HepG2 (cell line): ENCODE measurements around the gene PRPSAP1. TPM values are rescaled to one million over a fixed set of nuclear protein-coding genes. Genes with fewer than 3 reads are reported as not detected.

ENCODE experiments used
- ARID5B ChIP-seq: IDR thresholded peaks from 2 replicates; pipeline ENCODE4 v1.4.0; 2020; ENCODE audit warnings: mild to moderate bottlenecking, missing genetic modification reagents
- ATF2 ChIP-seq: sonication (generic); formaldehyde crosslinking; IDR thresholded peaks from 2 replicates; pipeline ENCODE4 v1.4.0; 2020; ENCODE audit warnings: missing genetic modification reagents
- EP300 ChIP-seq, 3 experiments: sonication (generic) in 1 of 3; formaldehyde crosslinking in 1 of 3; IDR thresholded peaks; 2 replicates each; pipeline versions ENCODE4 v1.5.1 to v1.6.1; 2011 to 2020; ENCODE audit warnings: low read depth in 2 of 3, low read length in 2 of 3, borderline replicate concordance in 1 of 3, improper control_type of control experiment in 1 of 3, mild to moderate bottlenecking in 1 of 3, missing genetic modification reagents in 1 of 3, moderate library complexity in 1 of 3
- FOSL2 ChIP-seq: sonication (generic); formaldehyde crosslinking; IDR thresholded peaks from 2 replicates; pipeline ENCODE4 v1.4.0; 2020; ENCODE audit warnings: missing genetic modification reagents
- GATAD2A ChIP-seq: IDR thresholded peaks from 2 replicates; pipeline ENCODE4 v1.6.1; 2016
- HOXA3 ChIP-seq: sonication (generic); formaldehyde crosslinking; IDR thresholded peaks from 2 replicates; pipeline ENCODE4 v1.5.0; 2020; ENCODE audit warnings: missing genetic modification reagents
- IRF1 ChIP-seq: sonication (generic); formaldehyde crosslinking; IDR thresholded peaks from 2 replicates; pipeline ENCODE4 v1.4.0; 2020; ENCODE audit warnings: low read depth, mild to moderate bottlenecking, missing genetic modification reagents
- KLF6 ChIP-seq: IDR thresholded peaks from 2 replicates; pipeline ENCODE4 v1.8.0; 2016; ENCODE audit warnings: missing biosample characterization, missing genetic modification reagents
- MYPOP ChIP-seq: sonication (generic); formaldehyde crosslinking; IDR thresholded peaks from 2 replicates; pipeline ENCODE4 v1.8.1; 2023; ENCODE audit warnings: mild to moderate bottlenecking, moderate library complexity, missing genetic modification reagents
- NCOA2 ChIP-seq: sonication (generic); formaldehyde crosslinking; IDR thresholded peaks from 2 replicates; pipeline ENCODE4 v1.8.0; 2022; ENCODE audit warnings: inconsistent platforms
- RXRA ChIP-seq: sonication (generic); formaldehyde crosslinking; IDR thresholded peaks from 2 replicates; pipeline ENCODE4 v1.5.1; 2020; ENCODE audit warnings: missing genetic modification reagents
- SOX5 ChIP-seq: IDR thresholded peaks from 2 replicates; pipeline ENCODE4 v1.6.1; 2016; ENCODE audit warnings: borderline replicate concordance
- ZFP41 ChIP-seq: sonication (generic); formaldehyde crosslinking; IDR thresholded peaks from 2 replicates; pipeline ENCODE4 v1.4.0; 2020; ENCODE audit warnings: mild to moderate bottlenecking, missing genetic modification reagents, borderline replicate concordance
- ZNF333 ChIP-seq: sonication (generic); formaldehyde crosslinking; IDR thresholded peaks from 2 replicates; pipeline ENCODE4 v1.4.0; 2020; ENCODE audit warnings: mild to moderate bottlenecking, missing genetic modification reagents, borderline replicate concordance
- ZSCAN20 ChIP-seq: sonication (generic); formaldehyde crosslinking; IDR thresholded peaks from 2 replicates; pipeline ENCODE4 v1.4.0; 2020; ENCODE audit warnings: missing genetic modification reagents, mild to moderate bottlenecking, borderline replicate concordance
- polyA plus RNA-seq, 8 experiments: library from polyadenylated mRNA; depleted of rRNA in 3 of 8; stranded (reverse) in 7 of 8; unstranded in 1 of 8; fragments of >200 nt; fragmentation: Illumina TruSeq in 4 of 8; extraction: Trizol in 4 of 8; gene quantifications; 2 replicates each; pipeline versions ENCODE4 v1.2.1 to v1.2.3, GENCODE V29; 2011 to 2016; ENCODE audit warnings: low read depth in 4 of 8, missing spikeins in 1 of 8, mixed read lengths in 1 of 8; ENCODE audit not compliant: insufficient read depth in 1 of 8
- total RNA-seq, 5 experiments: library from RNA; depleted of rRNA; stranded (reverse); fragments of >200 nt; fragmentation: Illumina TruSeq; extraction: Trizol; gene quantifications; 2 replicates each; pipeline ENCODE4 v1.2.3, GENCODE V29; 2016; ENCODE audit warnings: low read depth in 1 of 5
- TF ChIP-seq, protein P1 (sequence below): sonication (generic); formaldehyde crosslinking; IDR thresholded peaks from 2 replicates; pipeline ENCODE4 v1.5.1; 2020; ENCODE audit warnings: mild to moderate bottlenecking, moderate library complexity, missing genetic modification reagents
- TF ChIP-seq, protein P2 (sequence below): sonication (generic); formaldehyde crosslinking; IDR thresholded peaks from 2 replicates; pipeline ENCODE4 v1.5.0; 2020; ENCODE audit warnings: missing genetic modification reagents, mild to moderate bottlenecking, borderline replicate concordance

Gene PRPSAP1
- total and polyA plus RNA-seq, 2 of the 13 experiments (the other 11 are each of a cell fraction or from before 2014, with no cell fraction given): 91.1 to 314 TPM

- TF ChIP-seq, protein P1, sequence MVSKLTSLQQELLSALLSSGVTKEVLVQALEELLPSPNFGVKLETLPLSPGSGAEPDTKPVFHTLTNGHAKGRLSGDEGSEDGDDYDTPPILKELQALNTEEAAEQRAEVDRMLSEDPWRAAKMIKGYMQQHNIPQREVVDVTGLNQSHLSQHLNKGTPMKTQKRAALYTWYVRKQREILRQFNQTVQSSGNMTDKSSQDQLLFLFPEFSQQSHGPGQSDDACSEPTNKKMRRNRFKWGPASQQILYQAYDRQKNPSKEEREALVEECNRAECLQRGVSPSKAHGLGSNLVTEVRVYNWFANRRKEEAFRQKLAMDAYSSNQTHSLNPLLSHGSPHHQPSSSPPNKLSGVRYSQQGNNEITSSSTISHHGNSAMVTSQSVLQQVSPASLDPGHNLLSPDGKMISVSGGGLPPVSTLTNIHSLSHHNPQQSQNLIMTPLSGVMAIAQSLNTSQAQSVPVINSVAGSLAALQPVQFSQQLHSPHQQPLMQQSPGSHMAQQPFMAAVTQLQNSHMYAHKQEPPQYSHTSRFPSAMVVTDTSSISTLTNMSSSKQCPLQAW (CRISPR knock-in tag): 0 out of 2 replicates have a peak, but pooled peaks have one; percentile 65
- TF ChIP-seq EP300 (IDR thresholded peaks at IDR 0.05; ENCODE audit: low read depth in 2 of 2, low read length in 2 of 2): no peak
- no peak for TF ChIP-seq EP300 (CRISPR knock-in tag; IDR thresholded peaks at IDR 0.05; ENCODE audit: borderline replicate concordance)
- TF ChIP-seq IRF1 (CRISPR knock-in tag): no peak
- TF ChIP-seq SOX5 (CRISPR knock-in tag): 0 out of 2 replicates have a peak, but pooled peaks have one; percentile 23
- TF ChIP-seq NCOA2 (CRISPR knock-in tag): no peak; the same call in 1 of the 2 replicates
- peak; percentile 82 for TF ChIP-seq ZSCAN20 (CRISPR knock-in tag)
- TF ChIP-seq GATAD2A (CRISPR knock-in tag): peak; percentile 35; the same call in 1 of the 2 replicates
- TF ChIP-seq FOSL2 (CRISPR knock-in tag): peak; percentile 36; the same call in 1 of the 2 replicates
- no peak for TF ChIP-seq ZNF333 (CRISPR knock-in tag)
- TF ChIP-seq ATF2 (CRISPR knock-in tag): peak; percentile 46; the same call in 1 of the 2 replicates
- peak; percentile 25; the same call in 1 of the 2 replicates for TF ChIP-seq RXRA (CRISPR knock-in tag)
- peak; percentile 41; the same call in 1 of the 2 replicates for TF ChIP-seq HOXA3 (CRISPR knock-in tag)
- TF ChIP-seq ARID5B (CRISPR knock-in tag): 0 out of 2 replicates have a peak, but pooled peaks have one; percentile 19
- no peak for TF ChIP-seq ZFP41 (CRISPR knock-in tag)
- 0 out of 2 replicates have a peak, but pooled peaks have one; percentile 38 for TF ChIP-seq KLF6 (CRISPR knock-in tag)
- TF ChIP-seq, protein P2, sequence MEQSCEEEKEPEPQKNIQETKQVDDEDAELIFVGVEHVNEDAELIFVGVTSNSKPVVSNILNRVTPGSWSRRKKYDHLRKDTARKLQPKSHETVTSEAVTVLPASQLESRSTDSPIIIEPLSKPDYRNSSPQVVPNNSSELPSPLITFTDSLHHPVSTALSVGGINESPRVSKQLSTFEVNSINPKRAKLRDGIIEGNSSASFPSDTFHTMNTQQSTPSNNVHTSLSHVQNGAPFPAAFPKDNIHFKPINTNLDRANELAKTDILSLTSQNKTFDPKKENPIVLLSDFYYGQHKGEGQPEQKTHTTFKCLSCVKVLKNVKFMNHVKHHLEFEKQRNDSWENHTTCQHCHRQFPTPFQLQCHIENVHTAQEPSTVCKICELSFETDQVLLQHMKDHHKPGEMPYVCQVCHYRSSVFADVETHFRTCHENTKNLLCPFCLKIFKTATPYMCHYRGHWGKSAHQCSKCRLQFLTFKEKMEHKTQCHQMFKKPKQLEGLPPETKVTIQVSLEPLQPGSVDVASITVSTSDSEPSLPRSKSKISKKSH (CRISPR knock-in tag): peak; percentile 14; the same call in 1 of the 2 replicates
- no peak for TF ChIP-seq MYPOP (CRISPR knock-in tag)
These were observed 74.6 kb downstream of the PRPSAP1 start (continued) for GRCh38 chr17:76278952-76279741.
